GM12891 (cell line): ENCODE data around the gene BPIFB1.

ENCODE experiments used
- DNase-seq: peaks from one replicate; pipeline ENCODE4 v3.0.0; 2011; ENCODE audit warnings: low spot score; ENCODE audit not compliant: insufficient read length
- FAIRE-seq: peaks from 2 replicates; lab custom pipeline; 2011; peaks lifted over from hg19 to GRCh38; lab: Jason Lieb, UNC
- PAX5 ChIP-seq: IDR thresholded peaks from 2 replicates; pipeline ENCODE4 v1.6.1; 2011; ENCODE audit warnings: low read length, moderate library complexity, mild to moderate bottlenecking; ENCODE audit not compliant: insufficient read depth, severe bottlenecking
- POLR2A ChIP-seq: IDR thresholded peaks from 2 replicates; pipeline ENCODE4 v1.6.1; 2011; ENCODE audit warnings: low read depth, low read length, control low read depth
- POLR2AphosphoS5 ChIP-seq: IDR thresholded peaks from 2 replicates; pipeline ENCODE4 v1.6.1; 2011; ENCODE audit warnings: low read depth, low read length, control low read depth
- POU2F2 ChIP-seq: IDR thresholded peaks from 2 replicates; pipeline ENCODE4 v1.6.1; 2011; ENCODE audit warnings: low read depth, mild to moderate bottlenecking, control low read depth, low read length, moderate library complexity
- SPI1 ChIP-seq: IDR thresholded peaks from 2 replicates; pipeline ENCODE4 v1.6.1; 2011; ENCODE audit warnings: low read depth, low read length, control low read depth
- TAF1 ChIP-seq: IDR thresholded peaks from 2 replicates; pipeline ENCODE4 v1.6.1; 2011; ENCODE audit warnings: low read depth, low read length, control low read depth

Gene BPIFB1

GRCh38 chr20:33249456-33249855, 33.6 kb upstream of the BPIFB1 start:
- TF ChIP-seq SPI1 (no peak), POLR2A (no peak), PAX5 (no peak), POU2F2 (no peak), POLR2AphosphoS5 (no peak), TAF1 (no peak)
- no peak for DNase-seq
- no peak for FAIRE-seq

GRCh38 chr20:33250666-33251065, 32.3 kb upstream of the BPIFB1 start:
- DNase-seq (no peak), FAIRE-seq (no peak)
- TF ChIP-seq POLR2A (no peak), POLR2AphosphoS5 (no peak), TAF1 (no peak), POU2F2 (no peak), SPI1 (no peak), PAX5 (no peak)

GRCh38 chr20:33251496-33251895, 31.5 kb upstream of the BPIFB1 start:
- TF ChIP-seq POLR2A, result no peak
- no peak for TF ChIP-seq TAF1
- TF ChIP-seq POLR2AphosphoS5, result no peak
- no peak for TF ChIP-seq PAX5
- no peak for TF ChIP-seq POU2F2
- no peak for TF ChIP-seq SPI1
- no peak for FAIRE-seq
- DNase-seq, result no peak

- FAIRE-seq, result no peak
- TF ChIP-seq POU2F2 (no peak), POLR2A (no peak)
- DNase-seq, result no peak
Measured at GRCh38 chr20:33252460-33252859, 30.6 kb upstream of the BPIFB1 start.

- DNase-seq (no peak), FAIRE-seq (no peak)
- TF ChIP-seq PAX5 (no peak), POLR2A (no peak), POU2F2 (no peak), SPI1 (no peak), POLR2AphosphoS5 (no peak), TAF1 (no peak)
Measured at GRCh38 chr20:33255005-33255404, 28.0 kb upstream of the BPIFB1 start.

GRCh38 chr20:33257237-33257636, 25.8 kb upstream of the BPIFB1 start:
- no peak for TF ChIP-seq TAF1
- no peak for TF ChIP-seq POU2F2
- TF ChIP-seq POLR2AphosphoS5, result no peak
- TF ChIP-seq SPI1, result no peak
- TF ChIP-seq PAX5, result no peak
- no peak for TF ChIP-seq POLR2A
- no peak for DNase-seq
- no peak for FAIRE-seq

- DNase-seq (no peak), FAIRE-seq (no peak)
- TF ChIP-seq PAX5, result no peak
- no peak for TF ChIP-seq SPI1
- TF ChIP-seq POLR2AphosphoS5, result no peak
- TF ChIP-seq POU2F2, result no peak
- TF ChIP-seq TAF1, result no peak
- TF ChIP-seq POLR2A, result no peak
Measured at GRCh38 chr20:33259371-33259770, 23.6 kb upstream of the BPIFB1 start.

- TF ChIP-seq POU2F2 (no peak), POLR2A (no peak), SPI1 (no peak), POLR2AphosphoS5 (no peak), TAF1 (no peak), PAX5 (no peak)
- no peak for FAIRE-seq
- no peak for DNase-seq
Measured at GRCh38 chr20:33261465-33261864, 21.5 kb upstream of the BPIFB1 start.

- FAIRE-seq, result no peak
- DNase-seq, result no peak
- TF ChIP-seq POU2F2 (no peak), SPI1 (no peak), POLR2AphosphoS5 (no peak), PAX5 (no peak), TAF1 (no peak)
Measured at GRCh38 chr20:33262658-33263065, 20.4 kb upstream of the BPIFB1 start.

GRCh38 chr20:33263784-33264183, 19.2 kb upstream of the BPIFB1 start:
- no peak for DNase-seq
- no peak for TF ChIP-seq POLR2A
- TF ChIP-seq TAF1, result no peak
- no peak for TF ChIP-seq POU2F2
- no peak for TF ChIP-seq SPI1
- no peak for TF ChIP-seq POLR2AphosphoS5
- TF ChIP-seq PAX5, result no peak
- FAIRE-seq, result no peak

GRCh38 chr20:33267701-33268100, 15.3 kb upstream of the BPIFB1 start:
- TF ChIP-seq TAF1, result no peak
- no peak for DNase-seq
- no peak for FAIRE-seq
